SJSA1 (cell line): ENCODE data around the gene PLCG1. TPM values are rescaled to one million over a fixed set of nuclear protein-coding genes. Genes with fewer than 3 reads are reported as not detected.

Experiments used
- DNase-seq, 2 experiments: peaks; one replicate each; pipeline ENCODE4 v3.0.0-alpha.2; 2015 to 2020; ENCODE audit warnings: low spot score in 2 of 2, low read depth in 1 of 2
- H3K27ac ChIP-seq: fragments of 250-450 bp; sonication (Bioruptor Pico); 2 replicates; pipeline ENCODE4 v1.5.1; 2020; ENCODE audit warnings: mild to moderate bottlenecking, moderate library complexity
- H3K27me3 ChIP-seq: fragments of 250-450 bp; sonication (Bioruptor Pico); replicated peaks from 2 replicates; pipeline ENCODE4 v1.5.1; 2020; ENCODE audit warnings: mild to moderate bottlenecking, moderate library complexity
- H3K36me3 ChIP-seq: fragments of 250-450 bp; sonication (Bioruptor Pico); 2 replicates; pipeline ENCODE4 v1.5.1; 2020; ENCODE audit warnings: mild to moderate bottlenecking
- H3K4me1 ChIP-seq: fragments of 250-450 bp; sonication (Bioruptor Pico); replicated peaks from 2 replicates; pipeline ENCODE4 v1.6.1; 2021; ENCODE audit warnings: mild to moderate bottlenecking
- H3K4me3 ChIP-seq: fragments of 250-450 bp; sonication (Bioruptor Pico); 2 replicates; pipeline ENCODE4 v1.5.1; 2020; ENCODE audit warnings: mild to moderate bottlenecking
- H3K9me3 ChIP-seq: fragments of 250-450 bp; sonication (Bioruptor Pico); replicated peaks from 2 replicates; pipeline ENCODE4 v1.5.1; 2020; ENCODE audit warnings: mild to moderate bottlenecking
- total RNA-seq: library from RNA; depleted of rRNA; stranded (reverse); fragments of >200 nt; shearing (Covaris generic); gene quantifications from 2 replicates; pipeline ENCODE4 v1.2.3, GENCODE V29; 2014

Gene PLCG1
- total RNA-seq, 1 experiment from 2014 or later = 69.1 TPM

GRCh38 chr20:41171736-41172295, 34.5 kb downstream of the PLCG1 start:
- H3K36me3 ChIP-seq = peaks cover 95% of the 10 kb centered on the region
- no peaks in the 10 kb centered on the region for H3K9me3 ChIP-seq

GRCh38 chr20:41172296-41173140, 35.2 kb downstream of the PLCG1 start:
- no peaks in the 10 kb centered on the region for H3K27me3 ChIP-seq
- DNase-seq = peak in 1 of 2 experiments; percentile 41

More at GRCh38 chr20:41171736-41172295, 34.5 kb downstream of the PLCG1 start:
- Histone ChIP-seq H3K27me3 (no peaks in the 10 kb centered on the region), H3K27ac (no peak overlapping the region), H3K4me1 (peaks cover 13% of the 10 kb centered on the region), H3K4me3 (no peak overlapping the region)
- no peak for DNase-seq

GRCh38 chr20:41173161-41173721, 35.9 kb downstream of the PLCG1 start:
- peak; percentile 68 to 76 for DNase-seq
- H3K27ac ChIP-seq = no peak overlapping the region
- H3K36me3 ChIP-seq = peaks cover 92% of the 10 kb centered on the region

More at GRCh38 chr20:41172296-41173140, 35.2 kb downstream of the PLCG1 start:
- no peak overlapping the region for H3K27ac ChIP-seq
- no peak overlapping the region for H3K4me3 ChIP-seq
- H3K4me1 ChIP-seq = peaks cover 20% of the 10 kb centered on the region
- no peaks in the 10 kb centered on the region for H3K9me3 ChIP-seq
- H3K36me3 ChIP-seq = peaks cover 94% of the 10 kb centered on the region

GRCh38 chr20:41173791-41174341, 36.5 kb downstream of the PLCG1 start:
- no peak overlapping the region for H3K4me3 ChIP-seq
- H3K27ac ChIP-seq = no peak overlapping the region
- peaks cover 92% of the 10 kb centered on the region for H3K36me3 ChIP-seq
- H3K4me1 ChIP-seq = peaks cover 33% of the 10 kb centered on the region
- no peaks in the 10 kb centered on the region for H3K27me3 ChIP-seq
- no peaks in the 10 kb centered on the region for H3K9me3 ChIP-seq
- DNase-seq = peak in 1 of 2 experiments; percentile 33

More at GRCh38 chr20:41173161-41173721, 35.9 kb downstream of the PLCG1 start:
- no peaks in the 10 kb centered on the region for H3K9me3 ChIP-seq
- H3K4me3 ChIP-seq = no peak overlapping the region
- no peaks in the 10 kb centered on the region for H3K27me3 ChIP-seq
- H3K4me1 ChIP-seq = peaks cover 27% of the 10 kb centered on the region

- DNase-seq = peak in 1 of 2 experiments; percentile 38
- no peak overlapping the region for H3K27ac ChIP-seq
- peaks cover 36% of the 10 kb centered on the region for H3K4me1 ChIP-seq
- peaks cover 92% of the 10 kb centered on the region for H3K36me3 ChIP-seq
- H3K4me3 ChIP-seq = no peak overlapping the region
- no peaks in the 10 kb centered on the region for H3K9me3 ChIP-seq
- H3K27me3 ChIP-seq = no peaks in the 10 kb centered on the region
These were observed 37.0 kb downstream of the PLCG1 start for GRCh38 chr20:41174373-41174772.

GRCh38 chr20:41174782-41175181, 37.4 kb downstream of the PLCG1 start:
- Histone ChIP-seq H3K36me3 (peaks cover 88% of the 10 kb centered on the region), H3K4me1 (peaks cover 36% of the 10 kb centered on the region), H3K27me3 (no peaks in the 10 kb centered on the region), H3K27ac (no peak overlapping the region), H3K9me3 (no peaks in the 10 kb centered on the region), H3K4me3 (no peak overlapping the region)
- peak; percentile 32 to 44 for DNase-seq

- peaks cover 83% of the 10 kb centered on the region for H3K36me3 ChIP-seq
- H3K4me1 ChIP-seq = peaks cover 36% of the 10 kb centered on the region
These were observed 37.9 kb downstream of the PLCG1 start for GRCh38 chr20:41175201-41175651.

GRCh38 chr20:41175727-41176330, 38.5 kb downstream of the PLCG1 start:
- Histone ChIP-seq H3K27ac (no peak overlapping the region), H3K9me3 (no peaks in the 10 kb centered on the region), H3K36me3 (peaks cover 77% of the 10 kb centered on the region), H3K4me1 (peaks cover 36% of the 10 kb centered on the region), H3K27me3 (no peaks in the 10 kb centered on the region), H3K4me3 (no peak overlapping the region)
- peak in 1 of 2 experiments; percentile 22 for DNase-seq

More at GRCh38 chr20:41175201-41175651, 37.9 kb downstream of the PLCG1 start:
- peak in 1 of 2 experiments; percentile 32 for DNase-seq
- Histone ChIP-seq H3K9me3 (no peaks in the 10 kb centered on the region), H3K4me3 (no peak overlapping the region), H3K27ac (no peak overlapping the region), H3K27me3 (no peaks in the 10 kb centered on the region)

- peak in 1 of 2 experiments; percentile 28 for DNase-seq
- no peaks in the 10 kb centered on the region for H3K9me3 ChIP-seq
- no peaks in the 10 kb centered on the region for H3K27me3 ChIP-seq
- H3K4me3 ChIP-seq = no peak overlapping the region
- peaks cover 36% of the 10 kb centered on the region for H3K4me1 ChIP-seq
- H3K36me3 ChIP-seq = peaks cover 75% of the 10 kb centered on the region
- peak overlapping the region; percentile 80 for H3K27ac ChIP-seq
These were observed 39.6 kb downstream of the PLCG1 start for GRCh38 chr20:41176711-41177552.

- peaks cover 71% of the 10 kb centered on the region for H3K36me3 ChIP-seq
- peaks cover 36% of the 10 kb centered on the region for H3K4me1 ChIP-seq
- peak overlapping the region; percentile 80 for H3K27ac ChIP-seq
- H3K4me3 ChIP-seq = no peak overlapping the region
- peak; percentile 82 to 94 for DNase-seq
- no peaks in the 10 kb centered on the region for H3K9me3 ChIP-seq
- no peaks in the 10 kb centered on the region for H3K27me3 ChIP-seq
These were observed 40.3 kb downstream of the PLCG1 start for GRCh38 chr20:41177636-41178035.

- peaks cover 36% of the 10 kb centered on the region for H3K4me1 ChIP-seq
- peak in 1 of 2 experiments; percentile 20 for DNase-seq
- H3K27ac ChIP-seq = peak overlapping the region; percentile 80; the same call in 1 of the 2 replicates
- peaks cover 62% of the 10 kb centered on the region for H3K36me3 ChIP-seq
- no peaks in the 10 kb centered on the region for H3K9me3 ChIP-seq
- no peak overlapping the region for H3K4me3 ChIP-seq
- H3K27me3 ChIP-seq = no peaks in the 10 kb centered on the region
These were observed 41.2 kb downstream of the PLCG1 start for GRCh38 chr20:41178495-41178894.

- Histone ChIP-seq H3K27ac (0 out of 2 replicates have a peak overlapping the region, but pooled peaks have one; percentile 80), H3K36me3 (peaks cover 57% of the 10 kb centered on the region)
- peak in 1 of 2 experiments; percentile 42 for DNase-seq
These were observed 41.6 kb downstream of the PLCG1 start for GRCh38 chr20:41178904-41179432.

More at GRCh38 chr20:41178904-41179432, 41.6 kb downstream of the PLCG1 start:
- no peaks in the 10 kb centered on the region for H3K27me3 ChIP-seq
- no peaks in the 10 kb centered on the region for H3K9me3 ChIP-seq
- no peak overlapping the region for H3K4me3 ChIP-seq
- H3K4me1 ChIP-seq = peaks cover 36% of the 10 kb centered on the region
